GM18868 (cell line): ENCODE results near the gene LCN2.
"Not testable (repeated sequence)": the region's sequence is repeated elsewhere in the genome, so short reads cannot be mapped to it uniquely, and the experiment has no call there.

Experiments used
- ATAC-seq: cut with Tn5 transposase; IDR thresholded peaks from one replicate; pipeline ENCODE4 v1.9.1; 2021; ENCODE audit warnings: mild to moderate bottlenecking, moderate library complexity; ENCODE audit not compliant: unreplicated experiment

LCN2 gene

GRCh38 chr9:128164307-128164885, 15.1 kb downstream of the LCN2 start:
- no peak for ATAC-seq

GRCh38 chr9:128166169-128166568, 16.9 kb downstream of the LCN2 start:
- ATAC-seq = no peak

GRCh38 chr9:128167209-128167608, 18.0 kb downstream of the LCN2 start:
- no peak for ATAC-seq

GRCh38 chr9:128168731-128169308, 19.6 kb downstream of the LCN2 start:
- ATAC-seq = no peak

GRCh38 chr9:128169492-128169891, 20.2 kb downstream of the LCN2 start:
- no peak for ATAC-seq

GRCh38 chr9:128169925-128170324, 20.7 kb downstream of the LCN2 start:
- ATAC-seq = no peak

- ATAC-seq = no peak
Observed at GRCh38 chr9:128174062-128174461, 24.8 kb downstream of the LCN2 start.

GRCh38 chr9:128175102-128175563, 25.9 kb downstream of the LCN2 start:
- ATAC-seq = no peak

GRCh38 chr9:128175726-128176125, 26.5 kb downstream of the LCN2 start:
- ATAC-seq = no peak

- ATAC-seq = no peak
Observed at GRCh38 chr9:128178806-128179431, 29.7 kb downstream of the LCN2 start.

GRCh38 chr9:128180001-128180400, 30.7 kb downstream of the LCN2 start:
- ATAC-seq = no peak

- no peak for ATAC-seq
Observed at GRCh38 chr9:128180447-128180846, 31.2 kb downstream of the LCN2 start.

GRCh38 chr9:128181480-128181879, 32.2 kb downstream of the LCN2 start:
- not testable (repeated sequence) for ATAC-seq

- no peak for ATAC-seq
Observed at GRCh38 chr9:128182893-128183588, 33.8 kb downstream of the LCN2 start.

GRCh38 chr9:128185979-128186965, 37.0 kb downstream of the LCN2 start:
- no peak for ATAC-seq

GRCh38 chr9:128187361-128187760, 38.1 kb downstream of the LCN2 start:
- no peak for ATAC-seq

- ATAC-seq = no peak
Observed at GRCh38 chr9:128188209-128188608, 39.0 kb downstream of the LCN2 start.

- ATAC-seq = no peak
Observed at GRCh38 chr9:128190013-128190412, 40.8 kb downstream of the LCN2 start.

GRCh38 chr9:128190516-128191405, 41.5 kb downstream of the LCN2 start:
- ATAC-seq = no peak
